IMR-90 (cell line): ENCODE data around the gene HPRT1. TPM values are rescaled to one million over a fixed set of nuclear protein-coding genes. Genes with fewer than 3 reads are reported as not detected.

Source experiments
- ATAC-seq: fragments of 200-7000 bp; cut with Tn5 transposase; 2 replicates; pipeline ENCODE4 v1.9.1; 2020; ENCODE audit warnings: low read depth, mild to moderate bottlenecking, moderate library complexity
- BruUV-seq: library from RNA; stranded (reverse); fragments of 400-500 nt; replicated peaks from 2 replicates; lab custom pipeline; 2021; lab: Mats Ljungman, UMichigan
- CTCF ChIA-PET: fragments of 300-600 bp; formaldehyde crosslinking; extraction: SDS; loops from one replicate; lab custom pipeline; 2021; ENCODE audit warnings: antibody characterized with exemption; lab: Yijun Ruan, JAX
- POLR2A ChIA-PET: fragments of 300-600 bp; sonication (Branson Sonifier 250); formaldehyde crosslinking; loops from one replicate; lab custom pipeline; 2022; ENCODE audit warnings: antibody characterized with exemption; ENCODE audit not compliant: unreplicated experiment; lab: Charles Lee
- DNase-seq: peaks from one replicate; pipeline ENCODE4 v3.0.0; 2013
- H2AFZ ChIP-seq: replicated peaks from 2 replicates; pipeline ENCODE3; 2013; ENCODE audit warnings: low read length, mild to moderate bottlenecking; ENCODE audit not compliant: poor library complexity
- H2AK5ac ChIP-seq: 2 replicates; pipeline ENCODE4 v1.6.1; 2013; ENCODE audit warnings: low read depth, low read length, inconsistent platforms
- H2AK9ac ChIP-seq: replicated peaks from 2 replicates; pipeline ENCODE3; 2013; ENCODE audit warnings: mild to moderate bottlenecking, low read depth, low read length, moderate library complexity; ENCODE audit not compliant: poor library complexity
- H2BK120ac ChIP-seq: 2 replicates; pipeline ENCODE4 v1.6.1; 2013; ENCODE audit warnings: low read depth, low read length, inconsistent platforms
- H2BK15ac ChIP-seq: 3 replicates; pipeline ENCODE4 v1.6.1; 2013; ENCODE audit warnings: low read depth, low read length, inconsistent platforms
- H2BK20ac ChIP-seq: 2 replicates; pipeline ENCODE4 v1.6.1; 2013; ENCODE audit warnings: low read depth, mild to moderate bottlenecking, inconsistent platforms, low read length, moderate library complexity
- H2BK5ac ChIP-seq: 2 replicates; pipeline ENCODE4 v1.6.1; 2013; ENCODE audit warnings: mild to moderate bottlenecking, low read depth, low read length, inconsistent platforms; ENCODE audit not compliant: poor library complexity, severe bottlenecking
- H3K14ac ChIP-seq: replicated peaks from 2 replicates; pipeline ENCODE4 v1.6.1; 2013; ENCODE audit warnings: low read depth, low read length, inconsistent platforms
- H3K18ac ChIP-seq: 2 replicates; pipeline ENCODE4 v1.6.1; 2013; ENCODE audit warnings: low read depth, low read length, control low read depth
- H3K23ac ChIP-seq: 2 replicates; pipeline ENCODE4 v1.6.1; 2013; ENCODE audit warnings: low read depth, low read length, inconsistent platforms
- H3K27ac ChIP-seq: 2 replicates; pipeline ENCODE4 v1.5.1; 2013; ENCODE audit warnings: mild to moderate bottlenecking, control low read depth, low read length; ENCODE audit not compliant: insufficient read depth
- H3K27me3 ChIP-seq: 2 replicates; pipeline ENCODE4 v1.6.1; 2013; ENCODE audit warnings: low read length; ENCODE audit not compliant: control insufficient read depth, insufficient read depth
- H3K36me3 ChIP-seq: 2 replicates; pipeline ENCODE4 v1.6.1; 2013; ENCODE audit warnings: low read length, mixed read lengths; ENCODE audit not compliant: control insufficient read depth, insufficient read depth
- H3K4ac ChIP-seq: 2 replicates; pipeline ENCODE4 v1.6.1; 2013; ENCODE audit warnings: low read depth, low read length, inconsistent platforms
- H3K4me1 ChIP-seq: 2 replicates; pipeline ENCODE4 v1.6.1; 2013; ENCODE audit warnings: low read length, mixed read lengths; ENCODE audit not compliant: control insufficient read depth, insufficient read depth
- H3K4me2 ChIP-seq: 2 replicates; pipeline ENCODE4 v1.6.1; 2013; ENCODE audit warnings: low read depth, mild to moderate bottlenecking, control low read depth, low read length, moderate library complexity
- H3K4me3 ChIP-seq: 2 replicates; pipeline ENCODE4 v1.5.1; 2013; ENCODE audit warnings: low read depth, mild to moderate bottlenecking, control low read depth, low read length, moderate library complexity; ENCODE audit not compliant: insufficient read depth
- H3K56ac ChIP-seq: 2 replicates; pipeline ENCODE4 v1.6.1; 2013; ENCODE audit warnings: low read length, inconsistent platforms; ENCODE audit not compliant: insufficient read depth; ENCODE audit errors: extremely low read depth
- H3K79me1 ChIP-seq, 2 experiments: 2 replicates each; pipeline ENCODE4 v1.6.1; 2013; ENCODE audit warnings: low read length in 2 of 2, inconsistent platforms in 1 of 2, low read depth in 1 of 2
- H3K9ac ChIP-seq: 2 replicates; pipeline ENCODE4 v1.6.1; 2013; ENCODE audit warnings: low read depth, low read length, control low read depth
- H3K9me1 ChIP-seq: 2 replicates; pipeline ENCODE4 v1.6.1; 2013; ENCODE audit warnings: low read length, inconsistent platforms; ENCODE audit not compliant: insufficient read depth
- H3K9me3 ChIP-seq: 2 replicates; pipeline ENCODE4 v1.6.1; 2013; ENCODE audit warnings: low read length; ENCODE audit not compliant: control insufficient read depth, insufficient read depth
- H4K20me1 ChIP-seq: 2 replicates; pipeline ENCODE4 v1.6.1; 2013; ENCODE audit warnings: low read length, inconsistent platforms; ENCODE audit not compliant: insufficient read depth
- H4K5ac ChIP-seq: 2 replicates; pipeline ENCODE4 v1.6.1; 2013; ENCODE audit warnings: mild to moderate bottlenecking, low read depth, low read length, control low read depth
- H4K8ac ChIP-seq, 2 experiments: 2 replicates each; pipeline ENCODE4 v1.6.1; 2013; ENCODE audit warnings: low read depth in 2 of 2, low read length in 2 of 2, control low read depth in 1 of 2, inconsistent platforms in 1 of 2
- H4K91ac ChIP-seq: 2 replicates; pipeline ENCODE4 v1.6.1; 2013; ENCODE audit warnings: low read depth, low read length, inconsistent platforms; ENCODE audit not compliant: insufficient read depth
- BHLHE40 ChIP-seq: fragments of 150-350 bp; IDR thresholded peaks from 2 replicates; pipeline ENCODE4 v1.6.1; 2016; ENCODE audit warnings: mild to moderate bottlenecking, low read depth, low read length
- CEBPB ChIP-seq: IDR thresholded peaks from 2 replicates; pipeline ENCODE4 v1.6.1; 2012; ENCODE audit warnings: low read depth, low read length, improper control_type of control experiment
- CHD1 ChIP-seq: IDR thresholded peaks from 2 replicates; pipeline ENCODE4 v1.6.1; 2012; ENCODE audit warnings: low read depth, low read length, improper control_type of control experiment
- CTCF ChIP-seq: conservative IDR thresholded peaks from 2 replicates; pipeline ENCODE4 v1.5.1; 2012; ENCODE audit warnings: mild to moderate bottlenecking, low read depth, low read length, improper control_type of control experiment
- ELK1 ChIP-seq: fragments of 150-350 bp; IDR thresholded peaks from 2 replicates; pipeline ENCODE4 v1.6.1; 2016; ENCODE audit warnings: low read depth, mild to moderate bottlenecking, low read length, moderate library complexity, borderline replicate concordance
- FOS ChIP-seq: fragments of 150-350 bp; IDR thresholded peaks from 2 replicates; pipeline ENCODE4 v1.6.1; 2016; ENCODE audit warnings: low read depth, low read length
- MAFK ChIP-seq: IDR thresholded peaks from 2 replicates; pipeline ENCODE4 v1.6.1; 2012; ENCODE audit warnings: low read depth, low read length, improper control_type of control experiment
- MAZ ChIP-seq: IDR thresholded peaks from 2 replicates; pipeline ENCODE4 v1.6.1; 2012; ENCODE audit warnings: low read depth, mild to moderate bottlenecking, low read length, improper control_type of control experiment, moderate library complexity, borderline replicate concordance
- MXI1 ChIP-seq: IDR thresholded peaks from 2 replicates; pipeline ENCODE4 v1.6.1; 2012; ENCODE audit warnings: low read depth, mild to moderate bottlenecking, low read length, moderate library complexity, borderline replicate concordance
- NFE2L2 ChIP-seq: fragments of 150-350 bp; IDR thresholded peaks from 2 replicates; pipeline ENCODE4 v1.6.1; 2016; ENCODE audit warnings: low read depth, mild to moderate bottlenecking, low read length
- POLR2A ChIP-seq: IDR thresholded peaks from 2 replicates; pipeline ENCODE4 v1.6.1; 2012; ENCODE audit warnings: mild to moderate bottlenecking, low read depth, low read length
- RAD21 ChIP-seq: IDR thresholded peaks from 2 replicates; pipeline ENCODE4 v1.6.1; 2012; ENCODE audit warnings: low read length, improper control_type of control experiment
- RCOR1 ChIP-seq: IDR thresholded peaks from 2 replicates; pipeline ENCODE4 v1.6.1; 2012; ENCODE audit warnings: mild to moderate bottlenecking, low read length, improper control_type of control experiment; ENCODE audit not compliant: insufficient replicate concordance
- RFX5 ChIP-seq: IDR thresholded peaks from 2 replicates; pipeline ENCODE4 v1.8.0; 2012; ENCODE audit warnings: low read depth, mild to moderate bottlenecking, low read length, moderate library complexity
- SMC3 ChIP-seq: fragments of 150-350 bp; IDR thresholded peaks from 2 replicates; pipeline ENCODE4 v1.6.1; 2016; ENCODE audit warnings: low read depth, mild to moderate bottlenecking, antibody characterized with exemption, low read length, moderate library complexity
- USF2 ChIP-seq: fragments of 150-350 bp; IDR thresholded peaks from 2 replicates; pipeline ENCODE4 v1.6.1; 2017; ENCODE audit warnings: mild to moderate bottlenecking, antibody characterized with exemption, low read length, low read depth
- WGBS, 2 experiments: methylation state at CpG; one replicate each; pipeline versions ENCODE4 v1.1.5 to v1.1.7; 2013; ENCODE audit warnings: missing lambda C conversion rate in 2 of 2; ENCODE audit not compliant: insufficient read length in 1 of 2; ENCODE audit errors: extremely low coverage in 2 of 2; 5-methylcytosine and 5-hydroxymethylcytosine counted together
- dilution Hi-C: fragments of 300-500 bp; cut with HindIII; formaldehyde crosslinking; loops from one replicate; pipeline ENCODE4 v1.14.3; 2018; ENCODE audit warnings: low sequenced_read_pairs; ENCODE audit not compliant: unreplicated experiment
- in situ Hi-C: fragments of 300-500 bp; cut with MboI; formaldehyde crosslinking; loops from 3 replicates; pipeline ENCODE4 v1.14.3; 2019; ENCODE audit warnings: low sequenced_read_pairs, inconsistent platforms, mixed read lengths
- intact Hi-C: fragments of 100-400 bp; cut with micrococcal nuclease; formaldehyde crosslinking; loops from 2 replicates; pipeline ENCODE4 v1.10.0; 2022
- polyA plus RNA-seq, 3 experiments: library from polyadenylated mRNA; depleted of rRNA; stranded (reverse); fragments of >200 nt; gene quantifications; 2 replicates each; pipeline ENCODE4 v1.2.3, GENCODE V29; 2012; ENCODE audit warnings: low replicate concordance in 1 of 3
- total RNA-seq: library from RNA; depleted of rRNA; stranded (reverse); fragments of >200 nt; gene quantifications from 2 replicates; pipeline ENCODE4 v1.2.3, GENCODE V29; 2012

The HPRT1 gene
- total and polyA plus RNA-seq, 2 of the 4 experiments (the other 2 are of a cell fraction): 7.0 to 30.3 TPM

- dilution Hi-C loops: no loop called here
- peak overlapping the region; percentile 89; the same call in 2 of the 3 replicates for H2BK15ac ChIP-seq
- H2AFZ ChIP-seq: no peak overlapping the region
- no peak overlapping the region for H3K4me3 ChIP-seq
- no TSS peak for BruUV-seq
- H2AK5ac ChIP-seq: peak overlapping the region; percentile 98
- H3K4ac ChIP-seq: peak overlapping the region; percentile 82
- intact Hi-C loops: no loop called here
- H3K23ac ChIP-seq: peak overlapping the region; percentile 79
- H3K79me1 ChIP-seq: peaks cover 0 to 7% of the 10 kb centered on the region in 2 experiments; a peak in 2 of 4 replicates
- H2BK120ac ChIP-seq: peak overlapping the region; percentile 79
- ChIA-PET POLR2A (no interaction called here), CTCF (interaction anchor here (0.6 kb wide), 1 partner anchor 19 kb away, joined by 3 read pairs; no protein-coding TSS in a partner anchor)
- no peaks in the 10 kb centered on the region for H3K9me3 ChIP-seq
- no peak overlapping the region for H3K9ac ChIP-seq
- DNase-seq: peak; percentile 12
- H3K14ac ChIP-seq: peak overlapping the region; percentile 78
- no peak overlapping the region for H2AK9ac ChIP-seq
- H3K27me3 ChIP-seq: no peaks in the 10 kb centered on the region
- in situ Hi-C loops: no loop called here
- H3K56ac ChIP-seq: peak overlapping the region; percentile 18
- WGBS, 2 experiments: no CpG with 5 or more reads among the region's 2 CpGs
- no peak overlapping the region for H3K4me2 ChIP-seq
- H4K8ac ChIP-seq: peak overlapping the region in 1 of 2 experiments; percentile 61; a peak in 1 of 4 replicates
- peak overlapping the region; percentile 86 for H4K91ac ChIP-seq
- peak overlapping the region; percentile 46 for H2BK20ac ChIP-seq
- no peaks in the 10 kb centered on the region; the same call in 1 of the 2 replicates for H3K36me3 ChIP-seq
- peaks cover 5% of the 10 kb centered on the region; the same call in 1 of the 2 replicates for H3K9me1 ChIP-seq
- H3K4me1 ChIP-seq: peaks cover 5% of the 10 kb centered on the region
- H2BK5ac ChIP-seq: peak overlapping the region; percentile 75
- TF ChIP-seq RAD21 (no peak), USF2 (no peak), FOS (no peak), ELK1 (no peak), CTCF (no peak), RCOR1 (no peak), BHLHE40 (no peak), RFX5 (no peak), MAFK (no peak), MAZ (no peak), CEBPB (no peak), NFE2L2 (no peak), MXI1 (no peak), SMC3 (no peak), CHD1 (no peak), POLR2A (no peak)
- peak overlapping the region; percentile 83 for H3K18ac ChIP-seq
- H4K20me1 ChIP-seq: no peaks in the 10 kb centered on the region
- peak overlapping the region; percentile 71; the same call in 1 of the 2 replicates for H3K27ac ChIP-seq
- H4K5ac ChIP-seq: peak overlapping the region; percentile 64
- ATAC-seq: no peak
Observed at GRCh38 chrX:134501941-134502340, 42.0 kb downstream of the HPRT1 start.
